Stimulated activated CD4-positive, alpha-beta T cell treated with anti-CD3 and anti-CD28 coated beads, TNF-alpha, amount 100 ng/mL, for 48 hours (primary cell): ENCODE data around the gene LTBP1.

Experiments used
- DNase-seq, 3 donors: peaks; one replicate each; pipeline ENCODE4 v3.0.0-alpha.2; 2020; ENCODE audit warnings: low read depth in 3 of 3

LTBP1 gene

DNA sequence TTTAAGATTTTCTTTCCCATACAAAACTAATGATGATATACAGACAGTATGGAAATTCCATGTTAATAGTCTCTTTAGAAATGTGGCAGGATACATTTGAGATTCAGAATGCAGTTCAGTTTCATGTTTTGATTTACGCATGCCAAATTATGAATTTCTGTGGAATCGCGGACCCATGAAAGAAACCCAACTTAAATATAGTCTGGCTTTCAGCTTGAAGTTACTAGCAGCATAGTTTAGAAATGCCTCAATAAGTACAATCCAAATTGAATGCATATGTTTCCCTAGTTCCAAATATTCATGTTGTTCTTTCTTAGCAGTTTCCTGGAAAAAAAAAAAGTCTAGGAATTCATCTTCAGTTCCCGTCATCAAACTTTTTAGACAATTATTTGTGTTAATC lies 365.6 kb downstream of the LTBP1 start:
- DNase-seq: no peak

DNA sequence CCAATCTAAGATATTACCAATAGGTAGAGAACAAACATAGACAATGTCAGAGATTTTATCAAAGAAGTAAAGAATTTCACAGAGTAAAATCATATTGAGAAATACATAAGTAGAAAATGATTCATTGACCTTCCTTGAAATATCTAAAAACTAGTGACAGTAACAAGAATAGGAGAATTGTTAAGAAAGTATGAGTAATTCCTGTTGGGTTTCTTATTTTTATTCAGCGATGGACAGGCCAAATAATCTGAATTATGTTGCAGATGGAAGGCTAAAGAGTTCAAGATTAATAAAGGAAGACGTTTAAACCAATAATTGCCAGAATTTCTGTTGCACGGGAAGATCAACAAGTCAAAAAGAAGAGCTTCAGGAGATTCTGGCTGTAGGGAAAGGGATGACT lies 366.3 kb downstream of the LTBP1 start:
- no peak for DNase-seq

- no peak for DNase-seq
Measured at GRCh38 chr2:33314541-33314940, 367.8 kb downstream of the LTBP1 start.

DNA sequence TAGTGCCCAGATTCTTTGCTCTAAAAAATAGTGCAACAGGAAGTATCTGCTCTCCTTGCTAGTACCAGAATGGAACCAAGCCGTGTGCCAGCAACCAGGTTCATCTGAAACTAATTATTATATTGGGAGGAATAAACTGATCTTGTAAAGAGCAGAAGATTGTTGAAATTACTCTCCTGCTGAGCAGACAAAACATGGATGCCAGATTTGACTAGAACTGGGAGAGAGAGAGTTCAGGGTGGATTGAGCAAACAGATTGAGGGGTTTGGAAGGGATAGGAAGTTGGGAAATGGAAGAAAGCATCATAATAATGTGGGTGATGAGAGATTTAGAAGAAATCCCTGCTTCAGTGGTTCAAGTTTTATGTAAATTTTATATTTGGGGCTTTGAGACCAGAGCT lies 369.6 kb downstream of the LTBP1 start:
- no peak for DNase-seq

- DNase-seq: no peak
Measured at GRCh38 chr2:33317369-33318007, 370.7 kb downstream of the LTBP1 start.

GRCh38 chr2:33318456-33318855 lies 371.7 kb downstream of the LTBP1 start:
- DNase-seq: no peak

GRCh38 chr2:33320573-33320972 lies 373.8 kb downstream of the LTBP1 start:
- DNase-seq: no peak

DNA sequence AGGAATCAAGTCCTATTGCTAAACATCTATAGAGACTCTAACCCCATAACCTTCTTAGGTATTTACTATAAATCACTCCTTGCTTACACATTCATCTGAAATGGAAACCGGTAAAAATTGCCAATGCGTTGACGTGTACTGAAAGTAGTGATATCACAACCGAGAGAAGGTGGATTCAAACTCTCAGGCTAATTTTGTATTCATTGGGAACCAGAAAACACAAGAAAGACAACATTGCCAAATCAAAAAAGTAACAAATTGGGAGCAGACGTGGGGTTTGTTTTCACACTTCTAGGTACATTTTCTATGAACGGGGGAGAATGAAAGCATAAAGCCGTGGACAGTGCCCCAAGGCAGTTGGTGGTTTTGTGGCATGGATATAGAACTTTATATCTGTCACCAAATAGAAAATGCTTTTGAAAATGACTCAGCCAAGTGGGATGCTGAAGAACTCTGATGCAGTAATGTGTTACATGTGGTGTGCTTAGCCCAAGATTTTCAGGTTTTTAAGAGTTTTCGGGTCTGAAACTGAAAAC lies 374.6 kb downstream of the LTBP1 start:
- DNase-seq: peak in 2 of 3 donors; percentile 5 to 26

DNA sequence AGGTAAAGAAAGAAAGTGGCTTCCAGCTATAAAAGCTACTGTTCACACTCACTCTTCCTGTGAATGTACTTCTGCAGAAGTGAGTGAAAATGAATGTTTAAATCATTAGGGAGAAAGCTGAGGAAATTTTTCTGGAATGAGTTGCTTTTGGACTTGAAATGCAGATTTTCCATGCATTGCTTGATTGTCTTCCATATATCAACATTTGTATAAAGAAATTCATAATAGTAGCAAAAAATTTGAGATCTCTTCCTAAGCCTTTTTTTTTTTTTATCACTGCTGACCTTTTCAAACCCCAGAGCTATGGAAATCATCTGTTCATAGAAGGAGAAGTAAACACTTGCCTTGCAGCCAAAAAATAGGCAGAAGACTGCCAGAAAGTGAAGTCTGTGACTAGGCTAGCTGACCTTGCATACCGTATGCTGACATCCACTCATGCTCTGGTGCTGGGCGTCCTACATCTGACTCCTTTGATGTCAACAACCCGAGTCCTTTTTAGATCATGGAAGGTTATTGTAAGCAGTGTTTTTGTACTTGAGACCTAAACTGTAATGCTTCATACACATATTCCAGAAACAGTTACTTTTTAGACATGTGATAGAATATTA lies 375.2 kb downstream of the LTBP1 start:
- DNase-seq: no peak

GRCh38 chr2:33322612-33323011 lies 375.9 kb downstream of the LTBP1 start:
- DNase-seq: no peak

- no peak for DNase-seq
Measured at GRCh38 chr2:33323957-33324356, 377.2 kb downstream of the LTBP1 start.

DNA sequence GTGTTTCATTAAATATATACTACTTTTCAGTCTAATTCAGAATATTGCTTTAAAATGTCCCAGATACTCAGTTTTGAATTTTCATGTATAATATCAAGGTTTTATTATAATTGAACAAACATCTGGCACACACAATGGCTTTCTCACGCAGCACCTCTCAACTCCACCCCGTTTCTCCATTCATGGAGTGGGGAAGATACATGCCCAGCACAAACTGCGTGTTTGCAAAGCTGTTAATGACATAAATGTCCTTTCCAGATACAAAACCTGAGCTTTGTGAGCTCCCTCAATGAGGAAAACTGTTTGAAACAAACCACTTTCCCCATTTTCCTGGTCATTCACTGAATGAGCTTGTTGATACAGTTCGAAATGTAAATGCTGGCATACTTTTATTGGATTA lies 379.3 kb downstream of the LTBP1 start:
- no peak for DNase-seq

- DNase-seq: no peak
Measured at GRCh38 chr2:33333433-33333832, 386.7 kb downstream of the LTBP1 start.

GRCh38 chr2:33334083-33334482 lies 387.3 kb downstream of the LTBP1 start:
- DNase-seq: no peak

GRCh38 chr2:33335516-33335915 lies 388.8 kb downstream of the LTBP1 start:
- no peak for DNase-seq

- DNase-seq: no peak
Measured at GRCh38 chr2:33336036-33336625, 389.4 kb downstream of the LTBP1 start.

GRCh38 chr2:33337385-33337960 lies 390.7 kb downstream of the LTBP1 start:
- no peak for DNase-seq

- DNase-seq: no peak
Measured at GRCh38 chr2:33337981-33338380, 391.2 kb downstream of the LTBP1 start.

DNA sequence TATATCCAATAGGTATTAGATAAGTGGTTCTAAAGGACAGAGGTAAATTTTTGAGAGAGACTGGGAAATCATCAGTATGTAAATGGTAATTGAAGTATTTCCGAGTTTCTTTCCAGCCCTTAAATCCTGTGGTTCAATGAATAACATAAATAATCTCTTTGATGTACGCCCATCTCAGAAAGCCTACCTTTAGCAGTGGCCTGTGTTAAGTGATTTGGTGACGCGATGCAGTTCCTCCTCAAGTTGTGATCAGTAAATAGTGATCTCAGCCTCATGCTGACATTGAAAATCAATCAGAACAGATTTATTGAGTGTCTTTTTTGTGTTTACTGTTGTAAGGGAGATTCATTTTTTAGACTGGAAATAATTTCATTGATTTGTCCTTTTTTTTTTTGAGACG lies 392.5 kb downstream of the LTBP1 start:
- DNase-seq: no peak

DNA sequence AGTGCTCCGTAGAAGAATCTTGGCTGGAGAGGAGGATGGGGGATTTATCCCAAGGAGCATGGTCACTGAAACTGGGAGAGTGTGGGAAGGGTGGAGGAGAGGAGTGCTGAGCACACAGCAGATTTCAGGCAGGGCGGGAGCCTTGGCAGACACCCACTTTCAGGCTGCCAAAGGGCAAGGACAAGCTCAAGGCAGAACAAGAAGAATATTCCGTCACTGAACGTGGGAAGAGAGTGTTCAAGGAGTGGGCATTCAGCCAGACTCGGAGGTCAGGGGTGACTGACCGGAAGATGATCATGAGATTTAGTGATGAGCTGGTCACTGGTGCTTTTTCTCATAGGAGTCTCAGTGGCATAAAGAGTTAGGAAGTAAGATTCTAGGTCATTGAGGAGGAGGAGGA lies 393.5 kb downstream of the LTBP1 start:
- no peak for DNase-seq

GRCh38 chr2:33342171-33342570 lies 395.4 kb downstream of the LTBP1 start:
- no peak for DNase-seq

- no peak for DNase-seq
Measured at GRCh38 chr2:33342705-33343104, 396.0 kb downstream of the LTBP1 start.

GRCh38 chr2:33343387-33343895 lies 396.7 kb downstream of the LTBP1 start:
- no peak for DNase-seq
